Retina (tissue), 1 donor: ENCODE results near the gene CTSK.
"Not testable (repeated sequence)": the region's sequence is repeated elsewhere in the genome, so short reads cannot be mapped to it uniquely, and the experiment has no call there.

Source experiments
- DNase-seq: peaks from one replicate; pipeline ENCODE4 v3.0.0-alpha.2; 2016

CTSK gene

GRCh38 chr1:150805899-150806298 lies 2.2 kb downstream of the CTSK start:
- no peak for DNase-seq

GRCh38 chr1:150804671-150805070 lies 3.4 kb downstream of the CTSK start:
- no peak for DNase-seq

GRCh38 chr1:150799089-150799488 lies 9.0 kb downstream of the CTSK start:
- no peak for DNase-seq

GRCh38 chr1:150798525-150798924 lies 9.5 kb downstream of the CTSK start:
- DNase-seq, result peak; percentile 42

- DNase-seq, result no peak
Measured at GRCh38 chr1:150796374-150796773, 11.7 kb downstream of the CTSK start.

GRCh38 chr1:150793778-150794177 lies 14.3 kb downstream of the CTSK start:
- DNase-seq, result not testable (repeated sequence)

- DNase-seq, result no peak
Measured at GRCh38 chr1:150793221-150793620, 14.8 kb downstream of the CTSK start.

- DNase-seq, result no peak
Measured at GRCh38 chr1:150791585-150791984, 16.5 kb downstream of the CTSK start.

GRCh38 chr1:150789396-150789795 lies 18.7 kb downstream of the CTSK start:
- no peak for DNase-seq

GRCh38 chr1:150788946-150789345 lies 19.1 kb downstream of the CTSK start:
- no peak for DNase-seq

- no peak for DNase-seq
Measured at GRCh38 chr1:150787455-150787854, 20.6 kb downstream of the CTSK start.

GRCh38 chr1:150780510-150780909 lies 27.6 kb downstream of the CTSK start:
- DNase-seq, result no peak

- DNase-seq, result no peak
Measured at GRCh38 chr1:150778409-150778808, 29.7 kb downstream of the CTSK start.

- DNase-seq, result no peak
Measured at GRCh38 chr1:150777544-150777943, 30.5 kb downstream of the CTSK start.

GRCh38 chr1:150775931-150776505 lies 32.0 kb downstream of the CTSK start:
- DNase-seq, result not testable (repeated sequence)

- DNase-seq, result no peak
Measured at GRCh38 chr1:150775276-150775675, 32.8 kb downstream of the CTSK start.

GRCh38 chr1:150772326-150772725 lies 35.7 kb downstream of the CTSK start:
- no peak for DNase-seq

- not testable (repeated sequence) for DNase-seq
Measured at GRCh38 chr1:150767704-150768103, 40.4 kb downstream of the CTSK start.

- DNase-seq, result not testable (repeated sequence)
Measured at GRCh38 chr1:150765977-150766301, 42.1 kb downstream of the CTSK start.

GRCh38 chr1:150765296-150765976 lies 42.6 kb downstream of the CTSK start, which contains the start of gene CTSS:
CTSS (minus strand) TSS chr1:150765778; CDS start chr1:150764763, 1,015 bp downstream.
- DNase-seq, result no peak

- no peak for DNase-seq
Measured at GRCh38 chr1:150764617-150765101, 43.4 kb downstream of the CTSK start.

- no peak for DNase-seq
Measured at GRCh38 chr1:150763018-150763417, 45.0 kb downstream of the CTSK start.

GRCh38 chr1:150762552-150762951 lies 45.5 kb downstream of the CTSK start:
- no peak for DNase-seq

- DNase-seq, result no peak
Measured at GRCh38 chr1:150761801-150762200, 46.3 kb downstream of the CTSK start.

GRCh38 chr1:150760013-150760412 lies 48.0 kb downstream of the CTSK start:
- no peak for DNase-seq
